ENCODE measurements around the gene CCNC.

- TF ChIP-seq CTCF (IDR thresholded peaks at IDR 0.05) (no peak), POLR2A (IDR thresholded peaks at IDR 0.05) (no peak)
These were observed 70.0 kb downstream of the CCNC start for GRCh38 chr6:99498421-99498820.

Measured in lower leg skin (tissue), 3 donors.